Hippocampal formation (tissue), 2 donors: ENCODE measurements around the gene COMMD1.
"Not testable (repeated sequence)": the region's sequence is repeated elsewhere in the genome, so short reads cannot be mapped to it uniquely, and the experiment has no call there.

Experiments used
- DNase-seq, 2 donors: peaks; one replicate each; lab custom pipeline; 2025; lab: John Stamatoyannopoulos, UW

The COMMD1 gene

DNA sequence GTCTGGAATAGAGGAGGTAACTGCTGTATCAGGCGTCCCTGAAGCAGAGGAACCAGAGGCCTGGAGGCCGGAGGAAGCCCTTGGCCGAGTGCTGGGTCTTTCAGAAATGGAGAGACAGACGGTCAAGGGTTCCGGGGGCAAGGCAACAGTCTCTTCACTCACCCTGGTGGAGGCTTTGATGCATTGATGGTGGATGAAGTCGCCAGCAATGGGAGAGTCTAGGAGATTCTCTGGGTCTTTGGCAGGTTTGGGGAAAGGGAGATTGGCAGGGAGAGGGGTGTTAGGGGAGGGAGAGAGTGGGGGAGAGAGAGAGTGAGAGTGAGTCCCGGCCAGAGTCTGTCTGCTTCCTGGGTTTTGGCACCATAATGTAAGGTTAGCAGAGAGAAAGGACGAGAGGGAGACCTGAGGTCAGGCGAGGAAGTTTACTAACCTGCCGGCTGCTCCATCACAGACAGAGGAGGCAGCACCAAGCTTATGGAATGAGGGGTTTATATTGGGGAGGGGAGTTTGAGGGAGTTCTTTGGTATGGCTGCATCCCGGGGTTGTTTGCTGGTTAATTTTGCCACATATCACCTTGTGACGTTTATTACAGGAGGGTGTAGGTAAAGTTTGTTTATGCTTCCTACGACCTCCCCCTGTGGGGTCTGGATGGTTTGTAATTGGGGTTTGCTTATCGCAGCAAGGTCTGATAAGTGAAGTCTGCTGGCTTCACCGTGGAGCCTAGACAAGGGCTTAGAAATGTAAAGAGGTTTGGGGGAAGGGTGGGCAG, 19.6 kb downstream of the COMMD1 start:
- no peak for DNase-seq

DNA sequence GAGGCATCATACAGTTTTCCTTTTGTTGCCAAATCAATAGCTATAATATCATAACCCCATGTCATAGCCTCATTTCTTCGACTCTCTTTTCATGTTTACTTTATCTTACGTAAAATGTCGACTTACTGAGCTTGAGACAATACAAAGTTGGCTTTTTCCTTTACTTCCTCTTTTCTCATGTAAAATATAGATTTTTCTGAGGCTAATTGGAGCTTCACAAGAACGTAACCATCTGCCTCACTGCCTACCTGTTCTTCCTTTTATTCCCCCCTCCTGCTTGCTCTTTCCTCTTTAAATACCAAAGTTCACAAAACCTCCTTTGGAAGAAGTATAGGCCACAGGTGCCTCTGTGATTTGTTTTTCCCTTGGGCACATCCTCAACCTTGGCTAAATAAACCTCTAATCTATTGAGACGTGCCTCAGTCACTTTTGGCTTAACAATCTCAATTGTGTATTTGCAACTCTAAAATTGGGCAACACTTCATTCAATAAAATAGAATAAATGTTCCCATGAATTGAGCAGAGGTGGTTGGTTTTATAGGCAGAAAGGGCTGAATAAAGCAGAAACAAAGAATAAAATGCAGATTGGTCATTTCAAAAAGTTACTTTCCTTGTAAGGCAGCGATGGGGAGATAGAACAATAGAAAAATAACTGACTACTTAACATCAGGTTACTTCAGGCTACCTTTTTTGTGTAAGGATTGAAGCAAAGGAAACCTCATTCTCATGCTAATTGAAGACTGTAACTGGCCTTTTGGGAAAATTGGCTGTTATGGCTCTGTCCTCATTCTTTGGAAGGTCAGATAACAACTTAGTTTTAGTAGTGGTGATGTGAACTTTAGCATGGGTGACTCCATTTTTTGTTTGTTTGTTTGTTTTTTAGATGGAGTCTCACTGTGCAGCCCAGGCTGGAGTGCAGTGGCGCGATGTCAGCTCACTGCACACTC, 21.3 kb downstream of the COMMD1 start:
- DNase-seq = no peak

GRCh38 chr2:61928826-61929461, 23.5 kb downstream of the COMMD1 start:
- DNase-seq = no peak

- no peak for DNase-seq
Observed at GRCh38 chr2:61937098-61937497, 31.6 kb downstream of the COMMD1 start.

- no peak for DNase-seq
Observed at GRCh38 chr2:61937886-61938285, 32.4 kb downstream of the COMMD1 start.

- no peak for DNase-seq
Observed at GRCh38 chr2:61938511-61938910, 33.0 kb downstream of the COMMD1 start.

- no peak for DNase-seq
Observed at GRCh38 chr2:61943251-61943650, 37.8 kb downstream of the COMMD1 start.

GRCh38 chr2:61946666-61947065, 41.2 kb downstream of the COMMD1 start:
- DNase-seq = no peak

GRCh38 chr2:61948661-61949457, 43.4 kb downstream of the COMMD1 start:
- no peak for DNase-seq

DNA sequence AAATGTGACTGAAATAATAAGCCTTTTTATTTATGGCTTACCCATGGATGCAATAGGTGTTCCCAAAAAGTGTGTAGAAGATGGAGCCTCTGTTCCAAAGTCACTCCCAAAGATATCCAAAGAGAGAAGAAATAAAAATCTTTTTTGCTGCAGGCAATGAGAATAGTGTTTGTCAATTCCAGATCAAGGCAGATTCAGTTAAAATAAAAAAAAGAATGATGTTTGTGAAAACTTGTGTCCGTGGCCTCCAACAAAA, 43.9 kb downstream of the COMMD1 start:
- no peak for DNase-seq

GRCh38 chr2:61949714-61950560, 44.5 kb downstream of the COMMD1 start:
- no peak for DNase-seq

DNA sequence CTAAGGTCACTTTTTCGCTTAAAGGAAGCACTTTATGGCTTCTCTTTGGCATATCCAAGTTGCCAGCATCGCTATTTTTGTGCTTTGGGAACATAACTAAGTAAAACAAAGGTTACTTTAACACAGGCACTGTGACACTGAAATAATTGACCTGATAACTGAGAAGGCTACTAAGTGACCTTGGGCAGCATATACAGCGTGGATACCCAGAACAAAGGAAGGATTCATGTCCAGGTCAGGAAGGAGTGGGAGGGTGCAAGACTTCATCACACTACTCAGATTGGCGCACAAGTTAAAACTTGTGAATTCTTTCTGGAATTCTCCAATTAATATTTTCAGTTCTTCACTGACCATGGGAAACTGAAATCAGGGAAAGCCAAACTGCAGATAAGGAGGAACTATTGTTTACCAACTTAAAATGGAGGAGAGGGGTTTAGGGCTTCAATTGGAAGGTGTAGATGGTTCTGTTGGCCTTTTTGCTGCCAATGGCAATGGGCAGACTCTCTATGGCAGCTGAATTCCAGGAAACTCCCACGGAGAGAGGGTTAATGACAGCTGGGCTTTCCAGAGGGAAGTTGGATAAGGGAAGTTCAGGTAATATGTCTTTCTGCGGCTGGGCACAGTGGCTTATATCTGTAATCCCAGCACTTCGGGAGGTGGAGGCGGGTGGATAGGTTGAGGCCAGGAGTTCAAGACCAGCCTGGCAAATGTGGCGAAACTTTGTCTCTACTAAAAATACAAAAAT, 45.3 kb downstream of the COMMD1 start:
- no peak for DNase-seq

GRCh38 chr2:61951881-61952280, 46.4 kb downstream of the COMMD1 start:
- no peak for DNase-seq

- no peak for DNase-seq
Observed at GRCh38 chr2:61952288-61952687, 46.8 kb downstream of the COMMD1 start.

- not testable (repeated sequence) for DNase-seq
Observed at GRCh38 chr2:61954856-61955255, 49.4 kb downstream of the COMMD1 start.

GRCh38 chr2:61959381-61960293, 54.2 kb downstream of the COMMD1 start:
- DNase-seq = no peak

- no peak for DNase-seq
Observed at GRCh38 chr2:61961231-61961901, 55.9 kb downstream of the COMMD1 start.

- no peak for DNase-seq
Observed at GRCh38 chr2:61962095-61962984, 56.9 kb downstream of the COMMD1 start.
